ENCODE results near the gene JADE3. TPM values are rescaled to one million over a fixed set of nuclear protein-coding genes. Genes with fewer than 3 reads are reported as not detected.

JADE3 gene
- total RNA-seq (2014; rRNA removed; shearing (Covaris generic); ENCODE audit: low replicate concordance): 7.9 and 8.5 TPM in 2 replicates

DNA sequence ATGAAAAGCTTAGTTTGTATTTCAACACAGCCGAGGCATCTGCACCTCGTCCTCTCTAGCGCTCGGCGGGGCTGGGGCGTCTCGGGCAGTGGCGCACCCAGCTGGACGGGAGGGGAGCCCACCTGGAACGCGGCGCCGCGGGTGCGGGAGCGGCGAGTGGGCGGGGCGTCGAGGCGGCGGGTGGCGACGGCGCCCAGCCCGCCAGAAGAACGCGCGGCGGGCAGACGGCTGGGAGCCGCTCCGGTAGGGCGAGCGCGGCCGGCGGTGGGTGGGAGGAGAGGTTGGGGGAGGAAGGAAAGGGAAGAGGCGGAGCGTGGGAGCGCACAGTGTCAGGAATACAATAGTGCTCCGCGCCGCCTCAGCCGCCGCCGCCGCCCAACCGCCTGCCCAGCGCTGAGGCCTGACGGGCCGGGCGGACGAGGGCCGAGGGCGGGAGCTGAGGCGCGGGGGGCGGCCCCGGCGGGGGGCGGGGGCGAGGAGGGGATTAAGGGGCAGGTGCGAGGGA, at the start of gene JADE3:
Gene JADE3 (plus strand): TSS at position 324 of the 505 bp plus-strand sequence. CDS start 72,474 bp downstream, outside the sequence.
- H3K27me3 ChIP-seq: no peaks in the 10 kb centered on the region
- peak within 1 kb of the TSS; percentile 62 for H3K4me3 ChIP-seq
- DNase-seq: peak; percentile 72
- no peaks in the 10 kb centered on the region for H3K9me3 ChIP-seq
- H3K36me3 ChIP-seq: no peaks in the 10 kb centered on the region

DNA sequence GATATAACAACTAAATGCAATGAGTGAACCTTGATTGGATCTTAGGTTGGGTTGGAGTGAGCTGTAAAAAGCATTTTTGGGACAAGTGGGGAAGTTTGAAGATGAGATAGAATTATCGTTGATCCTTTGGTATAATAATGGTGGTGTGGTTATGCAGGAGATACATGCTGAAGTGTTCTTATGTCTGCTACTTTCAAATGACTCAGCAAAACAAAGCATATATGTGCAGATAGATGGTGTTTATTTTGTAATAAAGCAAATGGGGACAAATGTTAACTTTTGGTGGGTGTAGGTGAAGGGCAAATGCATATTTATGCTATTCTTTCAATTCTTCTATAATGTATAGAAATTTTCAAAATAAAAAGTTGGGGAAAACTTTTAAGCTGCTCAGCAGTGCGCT, 49.1 kb upstream of the JADE3 start:
- Histone ChIP-seq H3K4me3 (no peak overlapping the region), H3K27me3 (no peaks in the 10 kb centered on the region), H3K9me3 (no peaks in the 10 kb centered on the region), H3K36me3 (peaks cover 2% of the 10 kb centered on the region; the same call in 1 of the 2 replicates)
- DNase-seq: no peak

DNA sequence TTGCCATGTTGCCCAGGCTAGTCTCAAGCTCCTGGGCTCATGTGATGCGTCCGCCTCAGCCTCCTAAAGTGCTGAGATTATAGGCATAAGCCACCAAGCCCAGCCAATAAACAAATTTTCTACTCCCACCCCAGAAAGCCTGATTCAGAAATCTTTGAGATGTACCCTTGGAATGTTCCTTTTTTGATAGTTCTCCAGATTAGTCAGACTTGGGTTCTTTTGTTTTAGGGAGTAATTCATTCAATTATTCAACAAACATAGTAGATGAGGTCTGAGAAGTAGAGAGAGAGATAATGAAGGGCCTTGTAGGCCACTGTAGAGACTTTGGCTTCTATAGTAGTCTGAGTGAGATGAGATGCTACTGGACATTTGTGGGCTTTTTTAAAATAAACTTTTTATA, 47.6 kb upstream of the JADE3 start:
- peaks cover 2% of the 10 kb centered on the region; the same call in 1 of the 2 replicates for H3K36me3 ChIP-seq
- no peaks in the 10 kb centered on the region for H3K27me3 ChIP-seq
- DNase-seq: no peak
- no peak overlapping the region for H3K4me3 ChIP-seq
- no peaks in the 10 kb centered on the region for H3K9me3 ChIP-seq

- Histone ChIP-seq H3K9me3 (no peaks in the 10 kb centered on the region), H3K4me3 (no peak overlapping the region), H3K36me3 (peaks cover 2% of the 10 kb centered on the region; the same call in 1 of the 2 replicates), H3K27me3 (no peaks in the 10 kb centered on the region)
- DNase-seq: no peak
Observed at GRCh38 chrX:46865281-46865680, 46.9 kb upstream of the JADE3 start.

GRCh38 chrX:46866726-46867125, 45.5 kb upstream of the JADE3 start:
- peaks cover 2% of the 10 kb centered on the region; the same call in 1 of the 2 replicates for H3K36me3 ChIP-seq
- H3K9me3 ChIP-seq: no peaks in the 10 kb centered on the region
- DNase-seq: no peak
- H3K27me3 ChIP-seq: no peaks in the 10 kb centered on the region
- no peak overlapping the region for H3K4me3 ChIP-seq

DNA sequence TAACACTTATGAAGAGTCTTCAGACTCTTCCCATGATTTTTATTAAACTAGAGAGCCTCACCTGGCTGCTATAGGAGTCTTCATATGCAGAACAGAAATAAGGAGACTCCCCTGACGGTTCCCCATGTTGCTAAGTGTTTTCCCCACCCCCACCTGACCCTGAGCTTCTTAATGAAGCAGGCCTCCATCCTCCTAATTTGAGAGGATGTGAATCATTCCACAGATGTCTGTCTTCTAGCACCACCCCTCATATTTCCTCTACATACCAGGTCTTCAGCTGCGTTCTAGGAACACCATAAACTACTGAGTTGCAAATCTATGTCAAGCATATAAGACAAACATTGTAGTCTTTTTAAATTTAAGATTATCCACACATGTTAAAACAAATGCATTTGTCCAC, 38.5 kb upstream of the JADE3 start:
- Histone ChIP-seq H3K27me3 (no peaks in the 10 kb centered on the region), H3K9me3 (no peaks in the 10 kb centered on the region), H3K4me3 (no peak overlapping the region), H3K36me3 (no peaks in the 10 kb centered on the region)
- no peak for DNase-seq

DNA sequence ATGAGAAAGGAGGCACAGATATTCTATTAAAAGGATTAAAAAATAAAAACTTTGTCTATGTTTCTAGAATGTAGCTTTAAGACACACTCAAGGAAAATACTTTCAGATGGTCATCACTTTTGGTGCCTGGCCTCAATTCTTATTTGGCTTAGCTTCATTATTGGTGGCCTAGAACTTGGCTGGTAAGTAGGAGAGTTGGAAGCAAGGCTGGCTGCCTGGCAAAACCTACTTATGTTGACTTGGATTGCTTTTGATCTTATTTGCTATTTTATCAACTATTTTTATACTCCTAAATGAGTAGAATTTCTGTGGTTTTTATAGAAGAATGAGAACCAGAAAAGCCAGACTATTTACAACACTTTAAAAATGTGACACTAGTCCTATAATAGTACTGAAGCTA, 35.3 kb upstream of the JADE3 start:
- no peak for DNase-seq

GRCh38 chrX:46882266-46882665, 30.0 kb upstream of the JADE3 start:
- Histone ChIP-seq H3K9me3 (no peaks in the 10 kb centered on the region), H3K27me3 (no peaks in the 10 kb centered on the region)

More for the DNA sequence above, 35.3 kb upstream of the JADE3 start:
- Histone ChIP-seq H3K4me3 (no peak overlapping the region), H3K27me3 (no peaks in the 10 kb centered on the region), H3K36me3 (no peaks in the 10 kb centered on the region), H3K9me3 (no peaks in the 10 kb centered on the region)

DNA sequence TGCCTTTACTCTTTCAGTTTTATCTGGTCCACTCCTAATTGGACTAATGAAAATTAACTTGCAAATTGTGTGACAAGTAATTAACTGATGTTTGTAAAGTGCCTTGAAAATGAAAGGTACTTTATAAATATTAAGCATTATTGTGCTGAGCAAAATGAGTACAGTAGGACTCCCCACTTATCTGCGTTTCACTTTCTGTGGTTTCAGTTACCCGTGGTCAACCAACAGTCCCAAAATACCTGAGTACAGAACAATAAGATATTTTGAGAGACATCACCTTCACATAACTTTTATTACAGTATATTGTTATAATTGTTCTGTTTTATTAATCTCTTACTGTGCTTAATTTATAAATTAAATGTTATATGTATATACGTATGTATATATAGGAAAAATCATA, 27.4 kb upstream of the JADE3 start:
- H3K4me3 ChIP-seq: no peak overlapping the region
- no peaks in the 10 kb centered on the region for H3K36me3 ChIP-seq
- no peaks in the 10 kb centered on the region for H3K27me3 ChIP-seq
- no peak for DNase-seq
- H3K9me3 ChIP-seq: no peaks in the 10 kb centered on the region

More at GRCh38 chrX:46882266-46882665, 30.0 kb upstream of the JADE3 start:
- Histone ChIP-seq H3K36me3 (no peaks in the 10 kb centered on the region), H3K4me3 (no peak overlapping the region)
- DNase-seq: no peak

DNA sequence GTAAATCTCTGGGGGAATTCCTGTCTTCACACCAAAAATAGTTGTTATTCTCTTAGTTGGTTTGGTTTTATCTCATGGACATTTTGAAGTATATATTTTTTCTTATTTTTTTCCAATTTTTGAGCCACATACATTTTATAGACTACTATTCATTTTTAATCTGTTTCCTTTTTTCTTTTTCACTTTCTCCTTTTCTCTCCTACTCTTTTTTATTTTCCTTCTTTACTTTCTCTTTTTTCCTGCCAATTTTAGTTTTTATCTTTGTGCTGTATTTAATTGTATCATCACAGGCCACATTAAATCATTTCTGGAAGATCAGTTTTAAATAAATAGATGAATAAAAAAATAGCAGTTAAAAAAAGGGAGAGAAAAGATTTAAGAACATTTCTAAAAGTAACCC, 14.0 kb upstream of the JADE3 start:
- Histone ChIP-seq H3K27me3 (no peaks in the 10 kb centered on the region), H3K36me3 (no peaks in the 10 kb centered on the region), H3K9me3 (no peaks in the 10 kb centered on the region), H3K4me3 (no peak overlapping the region)
- no peak for DNase-seq

DNA sequence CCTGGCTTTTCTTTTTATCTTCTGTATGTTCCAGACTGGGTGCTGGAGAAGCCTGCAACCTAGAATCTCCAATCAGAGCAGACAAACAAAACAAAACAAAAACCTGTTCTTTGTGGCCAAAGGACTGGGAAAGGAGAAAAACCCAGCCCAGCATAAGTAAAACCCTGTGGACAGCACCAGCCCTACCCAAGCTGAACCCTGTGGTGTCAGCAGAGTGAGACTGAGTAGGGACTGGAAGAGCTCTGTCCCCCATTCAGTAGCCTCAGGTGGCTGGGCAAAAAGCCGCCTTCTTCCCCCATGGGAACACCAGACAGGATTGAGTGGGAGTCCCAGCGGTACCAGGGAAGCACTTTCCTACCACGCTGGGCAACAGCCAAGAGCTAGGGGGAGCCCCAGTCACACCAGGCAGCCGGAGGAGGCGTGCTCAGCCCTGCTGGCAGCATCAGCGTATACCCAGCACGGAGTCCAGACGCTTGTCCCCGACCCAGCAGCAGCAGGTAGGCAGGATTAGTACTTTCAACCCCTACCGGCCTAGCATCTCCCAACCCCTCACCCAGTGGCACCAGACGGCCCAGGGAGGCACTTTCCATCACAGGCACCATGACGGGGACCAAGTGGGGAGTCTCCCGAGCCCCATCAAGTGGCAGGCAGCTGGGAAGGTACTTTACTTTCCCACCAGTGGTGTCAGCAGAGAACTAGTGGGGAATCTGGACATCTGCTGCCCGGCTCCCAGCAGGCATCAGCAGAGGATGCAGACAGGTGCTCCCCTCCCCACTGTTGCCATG, 8.6 kb upstream of the JADE3 start:
- Histone ChIP-seq H3K4me3 (peak overlapping the region; percentile 48), H3K27me3 (no peaks in the 10 kb centered on the region), H3K9me3 (no peaks in the 10 kb centered on the region), H3K36me3 (no peaks in the 10 kb centered on the region)
- DNase-seq: peak; percentile 76

DNA sequence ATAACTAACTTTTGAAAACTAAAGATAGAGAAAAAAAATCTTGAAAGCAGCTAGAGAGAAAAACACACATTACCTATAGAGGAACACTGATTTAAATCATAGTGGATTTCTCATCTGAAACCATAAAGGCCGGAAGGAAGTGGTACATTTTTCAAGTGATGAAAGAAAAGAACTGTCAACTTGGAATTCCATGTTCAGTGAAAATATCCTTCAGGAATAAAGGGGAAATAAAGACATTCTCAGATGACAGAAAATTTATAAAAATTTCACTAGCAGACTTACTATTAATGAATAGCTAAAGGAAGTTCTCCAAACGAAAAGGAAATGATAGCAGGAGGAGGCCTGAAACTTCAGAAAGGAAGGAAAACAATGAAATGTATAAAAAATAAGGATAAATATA, 7.6 kb upstream of the JADE3 start:
- Histone ChIP-seq H3K9me3 (no peaks in the 10 kb centered on the region), H3K36me3 (no peaks in the 10 kb centered on the region), H3K27me3 (no peaks in the 10 kb centered on the region), H3K4me3 (no peak overlapping the region)
- DNase-seq: no peak

DNA sequence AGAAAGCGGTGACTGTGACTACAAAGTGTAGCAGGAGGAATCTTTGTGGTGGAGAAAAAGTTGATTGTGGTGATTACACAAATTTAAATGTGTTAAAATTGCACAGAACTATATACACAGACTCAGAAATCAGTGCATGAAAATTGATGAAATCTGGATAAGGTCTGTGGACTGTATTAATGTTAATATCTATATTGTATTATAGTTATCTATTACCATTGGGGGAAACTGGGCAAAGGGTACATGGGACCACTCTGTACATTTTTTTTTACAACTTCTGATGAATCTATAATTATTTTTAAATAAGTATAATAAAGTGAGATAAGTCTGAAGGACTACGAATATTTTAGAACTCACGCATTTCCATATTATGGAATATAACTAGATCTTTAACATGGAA, 1.8 kb upstream of the JADE3 start:
- Histone ChIP-seq H3K9me3 (no peaks in the 10 kb centered on the region), H3K4me3 (no peak overlapping the region), H3K27me3 (no peaks in the 10 kb centered on the region), H3K36me3 (no peaks in the 10 kb centered on the region)
- DNase-seq: no peak

DNA sequence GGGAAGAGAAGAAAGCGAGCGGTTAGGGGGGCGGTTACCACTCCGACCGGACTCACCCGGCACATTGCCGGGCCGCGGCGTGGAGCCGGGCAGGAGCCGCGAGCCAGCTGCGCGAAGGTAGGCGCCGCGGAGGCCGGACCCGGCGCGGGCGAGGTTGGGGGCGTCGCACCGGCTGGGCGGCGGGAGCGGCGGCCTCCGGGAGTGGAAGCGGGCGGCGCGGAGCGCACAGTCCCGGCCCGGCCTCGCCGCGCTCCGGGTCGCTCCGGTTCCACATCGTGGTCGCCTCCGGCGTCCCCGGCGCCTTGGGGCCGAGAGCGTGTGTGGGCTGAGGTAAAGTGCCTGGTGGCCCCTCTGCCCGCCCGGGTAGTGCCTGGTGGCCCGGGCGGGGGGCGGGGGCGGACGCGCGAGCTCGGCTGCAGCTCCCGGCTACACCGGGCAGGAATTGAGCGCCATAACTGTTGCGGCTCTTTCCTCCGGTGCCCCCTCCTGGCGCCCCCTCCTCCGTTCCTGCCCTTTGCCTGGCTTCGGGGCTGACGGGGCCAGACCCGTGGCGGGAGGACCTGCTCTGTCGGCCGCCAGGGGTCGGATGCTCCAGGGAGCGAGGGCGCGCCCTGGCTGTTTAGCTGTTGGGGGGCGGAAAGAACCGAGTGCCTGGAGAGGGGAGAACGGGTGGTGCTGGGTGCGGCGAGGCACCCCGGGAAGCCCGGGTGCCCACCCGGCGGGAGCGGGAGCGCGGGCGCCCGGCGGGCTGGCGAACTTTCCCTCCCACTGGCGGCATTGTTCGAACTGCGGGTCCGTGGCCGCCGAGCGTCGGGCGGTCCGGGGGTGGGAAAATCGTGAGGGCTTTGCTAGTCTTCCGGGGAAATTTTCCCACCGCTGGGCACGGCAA, 626 bp downstream of the JADE3 start:
- H3K9me3 ChIP-seq: no peaks in the 10 kb centered on the region
- peak overlapping the region; percentile 62 for H3K4me3 ChIP-seq
- H3K36me3 ChIP-seq: no peaks in the 10 kb centered on the region
- peak; percentile 48 for DNase-seq
- H3K27me3 ChIP-seq: no peaks in the 10 kb centered on the region

GRCh38 chrX:46913667-46914066, 1.4 kb downstream of the JADE3 start:
- peak overlapping the region; percentile 62 for H3K4me3 ChIP-seq
- no peaks in the 10 kb centered on the region for H3K9me3 ChIP-seq
- DNase-seq: no peak
- H3K36me3 ChIP-seq: no peaks in the 10 kb centered on the region
- no peaks in the 10 kb centered on the region for H3K27me3 ChIP-seq

- DNase-seq: no peak
- H3K36me3 ChIP-seq: no peaks in the 10 kb centered on the region
- H3K27me3 ChIP-seq: no peaks in the 10 kb centered on the region
- no peak overlapping the region for H3K4me3 ChIP-seq
- no peaks in the 10 kb centered on the region for H3K9me3 ChIP-seq
Observed at GRCh38 chrX:46916273-46916672, 4.1 kb downstream of the JADE3 start.

GRCh38 chrX:46917622-46918021, 5.4 kb downstream of the JADE3 start:
- H3K36me3 ChIP-seq: no peaks in the 10 kb centered on the region
- no peaks in the 10 kb centered on the region for H3K9me3 ChIP-seq
- no peaks in the 10 kb centered on the region for H3K27me3 ChIP-seq
- H3K4me3 ChIP-seq: no peak overlapping the region
- DNase-seq: no peak

All from MG63 (cell line).